Right kidney (tissue), 1 donor: ENCODE results near the gene ESPNL.

Source experiments
- DNase-seq: peaks from one replicate; pipeline ENCODE4 v3.0.0-alpha.2; 2016

The ESPNL gene

GRCh38 chr2:238098901-238099713 lies 1.0 kb upstream of the ESPNL start:
- no peak for DNase-seq

GRCh38 chr2:238099714-238100048 lies 459 bp upstream of the ESPNL start:
- DNase-seq = no peak

- no peak for DNase-seq
Observed at GRCh38 chr2:238100821-238101771, 956 bp downstream of the ESPNL start.

- no peak for DNase-seq
Observed at GRCh38 chr2:238101891-238102841, 2.0 kb downstream of the ESPNL start.

GRCh38 chr2:238102865-238103264 lies 2.7 kb downstream of the ESPNL start:
- DNase-seq = no peak

GRCh38 chr2:238103465-238104225 lies 3.5 kb downstream of the ESPNL start:
- DNase-seq = no peak

- no peak for DNase-seq
Observed at GRCh38 chr2:238104226-238104690, 4.1 kb downstream of the ESPNL start.

GRCh38 chr2:238104691-238105371 lies 4.7 kb downstream of the ESPNL start:
- no peak for DNase-seq

- DNase-seq = no peak
Observed at GRCh38 chr2:238105506-238106338, 5.6 kb downstream of the ESPNL start.

GRCh38 chr2:238106339-238106697 lies 6.2 kb downstream of the ESPNL start:
- DNase-seq = no peak

- no peak for DNase-seq
Observed at GRCh38 chr2:238106698-238107524, 6.8 kb downstream of the ESPNL start.

GRCh38 chr2:238107525-238108422 lies 7.6 kb downstream of the ESPNL start:
- DNase-seq = no peak

GRCh38 chr2:238108423-238109183 lies 8.5 kb downstream of the ESPNL start:
- no peak for DNase-seq

- no peak for DNase-seq
Observed at GRCh38 chr2:238113611-238114010, 13.5 kb downstream of the ESPNL start.

- DNase-seq = no peak
Observed at GRCh38 chr2:238114331-238114841, 14.2 kb downstream of the ESPNL start.

GRCh38 chr2:238114851-238115660 lies 14.9 kb downstream of the ESPNL start:
- no peak for DNase-seq
